GM23248 (cell line): ENCODE measurements around the gene ADAMTS18. TPM values are rescaled to one million over a fixed set of nuclear protein-coding genes. Genes with fewer than 3 reads are reported as not detected.
A peak's percentile ranks its signal among the peaks of the same experiment; 100 is the strongest.

ENCODE experiments used
- DNase-seq: peaks from one replicate; pipeline ENCODE4 v3.0.0-alpha.2; 2015
- H2AFZ ChIP-seq: fragments of 200-600 bp; sonication (generic); 2 replicates; pipeline ENCODE4 v1.6.1; 2016; ENCODE audit warnings: antibody characterized with exemption
- H3F3A ChIP-seq: fragments of 200-600 bp; sonication (generic); 2 replicates; pipeline ENCODE4 v1.6.1; 2016; ENCODE audit warnings: mild to moderate bottlenecking, antibody characterized with exemption, mixed run types; ENCODE audit not compliant: insufficient read depth
- H3K27ac ChIP-seq: fragments of 200-600 bp; sonication (generic); 2 replicates; pipeline ENCODE4 v1.5.1; 2016; ENCODE audit warnings: mild to moderate bottlenecking
- H3K27me3 ChIP-seq: fragments of 200-600 bp; sonication (generic); replicated peaks from 2 replicates; pipeline ENCODE4 v1.6.1; 2016; ENCODE audit warnings: mild to moderate bottlenecking; ENCODE audit not compliant: insufficient read depth
- H3K36me3 ChIP-seq: fragments of 200-600 bp; sonication (generic); 2 replicates; pipeline ENCODE4 v1.6.1; 2016; ENCODE audit warnings: low read depth, mild to moderate bottlenecking
- H3K4me1 ChIP-seq: fragments of 200-600 bp; sonication (generic); 2 replicates; pipeline ENCODE4 v1.6.1; 2016; ENCODE audit warnings: mild to moderate bottlenecking; ENCODE audit not compliant: insufficient read depth
- H3K4me2 ChIP-seq: fragments of 200-600 bp; sonication (generic); one replicate; pipeline ENCODE4 v1.6.1; 2016; ENCODE audit warnings: mild to moderate bottlenecking; ENCODE audit not compliant: unreplicated experiment
- H3K4me3 ChIP-seq: fragments of 200-600 bp; sonication (generic); 2 replicates; pipeline ENCODE4 v1.5.1; 2016; ENCODE audit warnings: mild to moderate bottlenecking
- H3K79me2 ChIP-seq: fragments of 200-600 bp; sonication (generic); 2 replicates; pipeline ENCODE4 v1.6.1; 2016; ENCODE audit warnings: mild to moderate bottlenecking; ENCODE audit not compliant: insufficient read depth
- H3K9ac ChIP-seq: fragments of 200-600 bp; sonication (generic); 2 replicates; pipeline ENCODE4 v1.6.1; 2016; ENCODE audit warnings: mild to moderate bottlenecking
- H3K9me2 ChIP-seq: fragments of 200-600 bp; sonication (generic); 2 replicates; pipeline ENCODE4 v1.6.1; 2016; ENCODE audit warnings: mixed run types, mild to moderate bottlenecking, moderate library complexity; ENCODE audit not compliant: insufficient read depth
- H3K9me3 ChIP-seq: fragments of 200-600 bp; sonication (generic); one replicate; pipeline ENCODE4 v1.6.1; 2017; ENCODE audit warnings: low read depth
- H4K20me1 ChIP-seq: fragments of 200-600 bp; sonication (generic); 2 replicates; pipeline ENCODE4 v1.6.0; 2016; ENCODE audit not compliant: insufficient read depth
- EZH2 ChIP-seq: fragments of 200-600 bp; sonication (generic); IDR thresholded peaks from 2 replicates; pipeline ENCODE4 v1.6.1; 2018; ENCODE audit warnings: antibody characterized with exemption, mild to moderate bottlenecking; ENCODE audit not compliant: insufficient read depth, poor library complexity, severe bottlenecking
- EZH2phosphoT487 ChIP-seq: fragments of 200-600 bp; sonication (generic); IDR thresholded peaks from 2 replicates; pipeline ENCODE4 v1.6.1; 2018; ENCODE audit warnings: antibody characterized with exemption, moderate library complexity, mild to moderate bottlenecking, low read depth; ENCODE audit not compliant: insufficient read depth
- WGBS, 2 experiments: methylation state at CpG; one replicate each; pipeline ENCODE4 v1.1.6; 2015 to 2017; ENCODE audit warnings: low lambda C conversion rate in 2 of 2, low coverage in 1 of 2; ENCODE audit errors: missing lambda C conversion rate in 2 of 2; 5-methylcytosine and 5-hydroxymethylcytosine counted together
- in situ Hi-C: fragments of 300-500 bp; cut with MboI; formaldehyde crosslinking; loops from 2 replicates; pipeline ENCODE4 v1.15.0; 2020
- polyA plus RNA-seq: library from polyadenylated mRNA; unstranded; fragments of >200 nt; fragmentation: Nextera tagmentation; extraction: Ambion mirVana; gene quantifications from 2 replicates; pipeline ENCODE4 v1.2.1, GENCODE V29; 2016
- total RNA-seq: library from RNA; depleted of rRNA; stranded (reverse); fragments of >200 nt; shearing (Covaris generic); gene quantifications from 2 replicates; pipeline ENCODE4 v1.2.3, GENCODE V29; 2014

ADAMTS18 gene
- total and polyA plus RNA-seq, 2 experiments from 2014 or later = not detected

- in situ Hi-C loops = no loop called here
- Histone ChIP-seq H3K4me1 (no peaks in the 10 kb centered on the region), H3K79me2 (no peaks in the 10 kb centered on the region), H3K9ac (no peak overlapping the region), H3K4me2 (no peak overlapping the region), H3K4me3 (no peak overlapping the region), H3K9me2 (no peaks in the 10 kb centered on the region), H3F3A (no peaks in the 10 kb centered on the region), H2AFZ (no peak overlapping the region), H3K27me3 (peaks cover 56% of the 10 kb centered on the region), H3K27ac (no peak overlapping the region), H3K9me3 (no peaks in the 10 kb centered on the region), H3K36me3 (no peaks in the 10 kb centered on the region), H4K20me1 (no peaks in the 10 kb centered on the region)
- TF ChIP-seq EZH2 = no peak
- WGBS, 2 experiments = 32 to 33% methylated on average over 18 to 20 of the region's 20 CpGs
- DNase-seq = no peak
Observed at GRCh38 chr16:77435272-77435820, 512 bp upstream of the ADAMTS18 start.

DNA sequence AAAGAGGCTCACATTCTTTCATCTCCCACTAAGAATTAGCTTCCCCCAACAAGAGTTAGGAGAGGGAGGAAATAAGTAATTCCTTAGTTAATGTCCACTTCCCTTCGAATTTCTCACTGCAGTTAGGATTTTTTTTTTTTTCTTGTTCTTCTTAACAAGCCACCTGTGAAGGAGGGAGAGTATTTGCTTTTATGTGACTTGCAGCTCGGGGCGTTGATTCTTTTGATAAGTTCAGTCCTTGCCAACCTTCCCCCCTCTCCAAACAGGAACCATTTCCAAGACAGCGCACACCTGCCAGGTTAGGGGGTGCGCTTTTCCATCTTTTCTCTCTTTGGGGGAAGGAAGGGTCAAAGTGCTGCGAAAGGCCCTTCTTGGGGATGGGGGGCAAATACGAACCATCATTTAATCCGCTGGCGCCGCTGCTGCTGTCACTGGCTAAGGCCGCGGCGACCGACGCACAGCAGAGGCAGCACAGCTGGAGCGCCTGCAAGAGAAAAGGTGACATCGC is 758 bp downstream of the ADAMTS18 start:
- Histone ChIP-seq H4K20me1 (no peaks in the 10 kb centered on the region), H3K4me2 (no peak overlapping the region), H3K79me2 (no peaks in the 10 kb centered on the region), H3K27ac (no peak overlapping the region), H3K27me3 (peaks cover 49% of the 10 kb centered on the region), H3K9me3 (no peaks in the 10 kb centered on the region), H3F3A (no peaks in the 10 kb centered on the region), H3K36me3 (no peaks in the 10 kb centered on the region), H3K9ac (no peak overlapping the region), H3K4me3 (no peak overlapping the region), H3K4me1 (no peaks in the 10 kb centered on the region), H3K9me2 (no peaks in the 10 kb centered on the region), H2AFZ (no peak overlapping the region)
- DNase-seq = no peak
- TF ChIP-seq EZH2 (peak; percentile 84), EZH2phosphoT487 (0 out of 2 replicates have a peak, but pooled peaks have one; percentile 19)
- in situ Hi-C loops = no loop called here
- WGBS, 2 experiments = 15 to 18% methylated on average over 15 to 17 of the region's 17 CpGs

DNA sequence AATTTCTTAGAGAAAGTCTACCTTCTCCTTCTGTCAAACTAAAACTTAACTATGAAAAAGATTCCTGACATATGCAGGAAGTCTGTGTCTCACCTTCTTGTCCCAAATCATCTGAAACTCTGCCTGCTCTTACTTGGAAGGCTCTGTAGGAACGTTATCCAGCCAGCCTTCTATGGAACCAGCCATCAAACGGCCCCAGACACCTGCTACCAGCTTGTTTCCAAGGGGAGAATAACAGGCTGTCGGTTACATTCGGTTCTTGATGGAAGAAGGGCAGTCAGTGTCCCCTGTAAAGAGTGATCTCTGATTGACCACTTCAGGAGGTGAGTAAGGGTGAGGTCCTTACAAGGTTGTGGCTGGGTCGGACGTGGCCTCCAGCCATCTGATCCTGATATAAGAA is 1.7 kb downstream of the ADAMTS18 start:
- Histone ChIP-seq H2AFZ (no peak overlapping the region), H4K20me1 (no peaks in the 10 kb centered on the region), H3K4me3 (no peak overlapping the region), H3K27me3 (peaks cover 49% of the 10 kb centered on the region), H3K4me2 (no peak overlapping the region), H3K4me1 (no peaks in the 10 kb centered on the region), H3K36me3 (no peaks in the 10 kb centered on the region), H3K79me2 (no peaks in the 10 kb centered on the region), H3K9ac (no peak overlapping the region), H3K9me2 (no peaks in the 10 kb centered on the region), H3K9me3 (no peaks in the 10 kb centered on the region), H3K27ac (no peak overlapping the region), H3F3A (no peaks in the 10 kb centered on the region)
- DNase-seq = no peak
- TF ChIP-seq EZH2 (no peak), EZH2phosphoT487 (no peak)
- in situ Hi-C loops = no loop called here
- 37 to 46% methylated on average over 6 of the region's 6 CpGs for WGBS, 2 experiments

- Histone ChIP-seq H3K27me3 (peaks cover 49% of the 10 kb centered on the region), H4K20me1 (no peaks in the 10 kb centered on the region), H3K9ac (no peak overlapping the region), H3F3A (no peaks in the 10 kb centered on the region), H3K9me2 (no peaks in the 10 kb centered on the region), H3K4me1 (no peaks in the 10 kb centered on the region), H2AFZ (no peak overlapping the region), H3K9me3 (no peaks in the 10 kb centered on the region), H3K4me3 (no peak overlapping the region), H3K4me2 (no peak overlapping the region), H3K79me2 (no peaks in the 10 kb centered on the region), H3K36me3 (no peaks in the 10 kb centered on the region), H3K27ac (no peak overlapping the region)
- DNase-seq = no peak
- TF ChIP-seq EZH2phosphoT487 (no peak), EZH2 (no peak)
- in situ Hi-C loops = no loop called here
Observed at GRCh38 chr16:77432264-77432663, 2.6 kb downstream of the ADAMTS18 start.
